DND-41 (cell line): ENCODE measurements around the gene TMEM175.

Experiments
- CTCF ChIP-seq: IDR thresholded peaks from 2 replicates; pipeline ENCODE4 v1.5.1; 2012; ENCODE audit warnings: borderline replicate concordance, low read length, moderate library complexity, mild to moderate bottlenecking; ENCODE audit not compliant: poor library complexity, severe bottlenecking; ENCODE audit errors: extremely low read depth
- EZH2 ChIP-seq: IDR thresholded peaks from 3 replicates; pipeline ENCODE4 v1.6.1; 2012; ENCODE audit warnings: borderline replicate concordance, low read depth, mild to moderate bottlenecking, moderate library complexity, low read length, inconsistent platforms; ENCODE audit not compliant: severe bottlenecking

GRCh38 chr4:883377-884095, 48.7 kb upstream of the TMEM175 start:
- no peak for TF ChIP-seq CTCF
- TF ChIP-seq EZH2, result no peak
